ENCODE measurements around the gene COPZ2.

DNA sequence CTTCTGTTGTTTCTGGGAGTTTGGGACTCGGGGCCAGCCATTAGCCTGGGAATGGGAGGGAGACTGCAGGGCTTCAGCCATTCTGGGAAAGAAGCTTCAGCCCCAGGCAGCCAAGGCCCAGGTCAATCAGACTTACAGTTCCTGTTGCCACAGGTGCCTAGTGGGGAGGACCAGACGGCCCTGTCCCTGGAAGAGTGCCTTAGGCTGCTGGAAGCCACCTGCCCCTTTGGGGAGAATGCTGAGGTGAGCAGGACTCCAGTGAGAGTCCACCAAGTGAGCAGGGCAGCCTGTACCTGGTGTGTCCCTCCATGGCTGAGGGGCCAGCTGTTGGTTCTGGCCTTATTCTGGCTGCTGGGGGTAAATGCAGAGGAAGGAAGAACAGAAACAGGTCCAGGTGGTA lies 19.3 kb upstream of the COPZ2 start:
- no peak for TF ChIP-seq POLR2A (IDR thresholded peaks at IDR 0.05)
- TF ChIP-seq, protein P1, sequence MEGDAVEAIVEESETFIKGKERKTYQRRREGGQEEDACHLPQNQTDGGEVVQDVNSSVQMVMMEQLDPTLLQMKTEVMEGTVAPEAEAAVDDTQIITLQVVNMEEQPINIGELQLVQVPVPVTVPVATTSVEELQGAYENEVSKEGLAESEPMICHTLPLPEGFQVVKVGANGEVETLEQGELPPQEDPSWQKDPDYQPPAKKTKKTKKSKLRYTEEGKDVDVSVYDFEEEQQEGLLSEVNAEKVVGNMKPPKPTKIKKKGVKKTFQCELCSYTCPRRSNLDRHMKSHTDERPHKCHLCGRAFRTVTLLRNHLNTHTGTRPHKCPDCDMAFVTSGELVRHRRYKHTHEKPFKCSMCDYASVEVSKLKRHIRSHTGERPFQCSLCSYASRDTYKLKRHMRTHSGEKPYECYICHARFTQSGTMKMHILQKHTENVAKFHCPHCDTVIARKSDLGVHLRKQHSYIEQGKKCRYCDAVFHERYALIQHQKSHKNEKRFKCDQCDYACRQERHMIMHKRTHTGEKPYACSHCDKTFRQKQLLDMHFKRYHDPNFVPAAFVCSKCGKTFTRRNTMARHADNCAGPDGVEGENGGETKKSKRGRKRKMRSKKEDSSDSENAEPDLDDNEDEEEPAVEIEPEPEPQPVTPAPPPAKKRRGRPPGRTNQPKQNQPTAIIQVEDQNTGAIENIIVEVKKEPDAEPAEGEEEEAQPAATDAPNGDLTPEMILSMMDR (IDR thresholded peaks at IDR 0.05), result no peak
